K562 (cell line): ENCODE measurements around the gene PEX7. TPM values are rescaled to one million over a fixed set of nuclear protein-coding genes. Genes with fewer than 3 reads are reported as not detected.

Source experiments
- ARID4B ChIP-seq: sonication (generic); formaldehyde crosslinking; IDR thresholded peaks from 2 replicates; pipeline ENCODE4 v1.8.0; 2022; ENCODE audit warnings: mild to moderate bottlenecking, missing genetic modification reagents
- CHD2 ChIP-seq: IDR thresholded peaks from 2 replicates; pipeline ENCODE4 v1.6.1; 2011; ENCODE audit warnings: low read depth, low read length
- CREBBP ChIP-seq: IDR thresholded peaks from one replicate; pipeline ENCODE4 v1.6.1; 2012; ENCODE audit warnings: low read depth, mild to moderate bottlenecking, control low read depth, inconsistent platforms, low read length
- CXXC5 ChIP-seq: fragments of 250-450 bp; sonication (Bioruptor Pico); IDR thresholded peaks from 2 replicates; pipeline ENCODE4 v1.8.0; 2022; ENCODE audit warnings: inconsistent platforms, mild to moderate bottlenecking, moderate library complexity
- E2F6 ChIP-seq, 2 experiments: IDR thresholded peaks; 2 replicates each; pipeline ENCODE4 v1.6.1; 2011; ENCODE audit warnings: borderline replicate concordance in 1 of 2, control low read depth in 1 of 2, low read depth in 1 of 2, low read length in 1 of 2, mild to moderate bottlenecking in 1 of 2, mixed read lengths in 1 of 2, moderate library complexity in 1 of 2; ENCODE audit not compliant: insufficient read depth in 1 of 2, insufficient read length in 1 of 2, poor library complexity in 1 of 2, severe bottlenecking in 1 of 2; ENCODE audit errors: extremely low read depth in 1 of 2
- EP400 ChIP-seq: fragments of 450-650 bp; IDR thresholded peaks from 2 replicates; pipeline ENCODE4 v1.6.1; 2017; ENCODE audit warnings: antibody characterized with exemption, mild to moderate bottlenecking, moderate library complexity
- ESRRA ChIP-seq: fragments of 450-650 bp; IDR thresholded peaks from 2 replicates; pipeline ENCODE4 v1.6.1; 2014; ENCODE audit warnings: low read depth, mild to moderate bottlenecking, moderate library complexity, borderline replicate concordance
- HMG20B ChIP-seq: fragments of 250-450 bp; sonication (Bioruptor Pico); IDR thresholded peaks from 2 replicates; pipeline ENCODE4 v1.5.0; 2021; ENCODE audit warnings: mild to moderate bottlenecking
- KDM1A ChIP-seq, 2 experiments: fragments of 450-650 bp; IDR thresholded peaks; 2 replicates each; pipeline ENCODE4 v1.6.1; 2016; ENCODE audit warnings: mild to moderate bottlenecking in 2 of 2
- MTA3 ChIP-seq: fragments of 450-650 bp; formaldehyde crosslinking; IDR thresholded peaks from 2 replicates; pipeline ENCODE4 v1.6.1; 2017; ENCODE audit warnings: mild to moderate bottlenecking, borderline replicate concordance
- NR3C1 ChIP-seq: sonication (generic); formaldehyde crosslinking; IDR thresholded peaks from 2 replicates; pipeline ENCODE4 v1.8.1; 2022; ENCODE audit warnings: missing genetic modification reagents
- PHF21A ChIP-seq: fragments of 450-650 bp; IDR thresholded peaks from 2 replicates; pipeline ENCODE4 v1.6.1; 2017; ENCODE audit warnings: low read depth, borderline replicate concordance
- RFX1 ChIP-seq: fragments of 450-650 bp; IDR thresholded peaks from 2 replicates; pipeline ENCODE4 v1.6.1; 2016; ENCODE audit warnings: mild to moderate bottlenecking, moderate library complexity
- RUNX1 ChIP-seq: sonication (generic); IDR thresholded peaks from 2 replicates; pipeline ENCODE4 v1.6.1; 2016; ENCODE audit warnings: antibody characterized with exemption, low read depth
- THRAP3 ChIP-seq: fragments of 450-650 bp; IDR thresholded peaks from 2 replicates; pipeline ENCODE4 v1.6.1; 2016; ENCODE audit warnings: mild to moderate bottlenecking, inconsistent platforms, borderline replicate concordance
- ZBTB1 ChIP-seq: sonication (generic); formaldehyde crosslinking; IDR thresholded peaks from 2 replicates; pipeline ENCODE4 v1.8.1; 2023; ENCODE audit warnings: missing genetic modification reagents, low read depth, mild to moderate bottlenecking, borderline replicate concordance
- ZBTB33 ChIP-seq: sonication (generic); formaldehyde crosslinking; IDR thresholded peaks from 2 replicates; pipeline ENCODE4 v1.8.1; 2023; ENCODE audit warnings: mild to moderate bottlenecking, missing genetic modification reagents
- ZEB2 ChIP-seq: fragments of 450-650 bp; IDR thresholded peaks from 2 replicates; pipeline ENCODE4 v1.6.1; 2016
- ZNF324 ChIP-seq: fragments of 250-450 bp; sonication (Bioruptor Pico); IDR thresholded peaks from 2 replicates; pipeline ENCODE4 v1.4.0; 2020; ENCODE audit warnings: mild to moderate bottlenecking
- polyA plus RNA-seq, 8 experiments: library from polyadenylated mRNA; depleted of rRNA in 4 of 8; stranded (reverse) in 5 of 8; unstranded in 3 of 8; fragments of >200 nt; fragmentation: Nextera tagmentation in 2 of 8; fragmentation: Illumina TruSeq in 1 of 8; extraction: Ambion mirVana in 2 of 8; extraction: Trizol in 1 of 8; gene quantifications; 2 replicates each; pipeline versions ENCODE4 v1.2.1 to v1.2.3, GENCODE V29; 2011 to 2014; ENCODE audit warnings: inconsistent platforms in 1 of 8, missing spikeins in 1 of 8
- total RNA-seq, 7 experiments: library from RNA; depleted of rRNA in 6 of 7; stranded (reverse); fragments of >200 nt in 6 of 7; fragmentation: Illumina TruSeq in 2 of 7; extraction: Trizol in 2 of 7; gene quantifications; 2 replicates each; pipeline versions ENCODE4 v1.2.1 to v1.2.3, GENCODE V29; 2011 to 2021; ENCODE audit warnings: low replicate concordance in 1 of 7
- TF ChIP-seq, protein P1 (sequence below): fragments of 450-650 bp; formaldehyde crosslinking; IDR thresholded peaks from 2 replicates; pipeline ENCODE4 v1.4.0; 2020; ENCODE audit warnings: mild to moderate bottlenecking, moderate library complexity

Gene PEX7
- total and polyA plus RNA-seq, 9 of the 15 experiments (the other 6 are each of a cell fraction or from before 2014, with no cell fraction given) = 1.6 to 12.9 (median 9.1) TPM

DNA sequence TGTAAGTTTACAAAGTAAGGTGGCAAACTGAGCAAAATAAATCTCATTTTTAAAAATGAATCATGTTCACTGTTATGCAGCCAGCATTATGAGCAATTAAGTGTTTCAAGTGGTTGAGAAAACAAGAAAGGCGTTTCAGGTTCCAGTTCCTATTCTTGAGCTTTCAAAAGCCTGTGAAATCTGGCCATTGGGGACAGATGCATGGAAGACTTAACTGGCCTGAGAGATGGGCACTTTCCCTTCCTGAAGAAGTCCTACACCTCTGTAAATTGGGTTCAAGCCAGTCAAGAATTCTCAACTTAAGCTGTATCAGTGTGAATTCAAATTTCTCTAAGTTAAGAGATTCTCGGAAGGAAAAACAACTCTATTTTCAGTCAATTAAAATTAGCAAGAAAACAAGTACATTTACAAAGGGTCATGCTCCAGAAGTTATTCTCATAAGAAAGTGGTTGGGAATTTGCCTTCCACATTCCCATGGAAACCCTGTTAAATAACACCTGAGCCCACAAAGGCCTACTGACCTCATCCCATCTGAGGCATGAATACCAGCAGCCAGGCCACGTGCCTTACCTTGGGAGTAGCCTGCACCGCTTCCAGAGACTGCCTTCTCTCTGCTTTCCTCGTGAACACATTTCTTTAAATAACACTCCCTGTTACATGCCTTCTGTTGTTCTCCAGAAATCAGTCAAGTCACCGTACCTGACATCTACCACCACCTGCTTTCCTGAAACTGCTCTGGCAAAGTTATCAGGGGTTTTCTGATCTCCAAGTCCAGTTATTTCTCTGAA is 49.5 kb upstream of the PEX7 start (continued):
- TF ChIP-seq ESRRA = no peak
- no peak for TF ChIP-seq PHF21A
- TF ChIP-seq, protein P1, sequence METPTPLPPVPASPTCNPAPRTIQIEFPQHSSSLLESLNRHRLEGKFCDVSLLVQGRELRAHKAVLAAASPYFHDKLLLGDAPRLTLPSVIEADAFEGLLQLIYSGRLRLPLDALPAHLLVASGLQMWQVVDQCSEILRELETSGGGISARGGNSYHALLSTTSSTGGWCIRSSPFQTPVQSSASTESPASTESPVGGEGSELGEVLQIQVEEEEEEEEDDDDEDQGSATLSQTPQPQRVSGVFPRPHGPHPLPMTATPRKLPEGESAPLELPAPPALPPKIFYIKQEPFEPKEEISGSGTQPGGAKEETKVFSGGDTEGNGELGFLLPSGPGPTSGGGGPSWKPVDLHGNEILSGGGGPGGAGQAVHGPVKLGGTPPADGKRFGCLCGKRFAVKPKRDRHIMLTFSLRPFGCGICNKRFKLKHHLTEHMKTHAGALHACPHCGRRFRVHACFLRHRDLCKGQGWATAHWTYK (CRISPR knock-in tag) = no peak
- TF ChIP-seq ZNF324 (CRISPR knock-in tag) = no peak
- no peak for TF ChIP-seq E2F6 (IDR thresholded peaks at IDR 0.05; ENCODE audit: borderline replicate concordance in 1 of 2, extremely low read depth in 1 of 2, insufficient read depth in 1 of 2, insufficient read length in 1 of 2, low read depth in 1 of 2, low read length in 1 of 2, poor library complexity in 1 of 2, severe bottlenecking in 1 of 2)
- 0 out of 2 replicates have a peak, but pooled peaks have one; percentile 43 for TF ChIP-seq ZEB2
- no peak for TF ChIP-seq KDM1A (IDR thresholded peaks at IDR 0.05)
- TF ChIP-seq CXXC5 (CRISPR knock-in tag) = 0 out of 2 replicates have a peak, but pooled peaks have one; percentile 8
- TF ChIP-seq RFX1 = peak; percentile 61
- no peak for TF ChIP-seq NR3C1 (CRISPR knock-in tag)
- no peak for TF ChIP-seq ZBTB1
- no peak for TF ChIP-seq CHD2
- TF ChIP-seq RUNX1 = no peak
- no peak for TF ChIP-seq ARID4B
- TF ChIP-seq THRAP3 = no peak
- TF ChIP-seq EP400 = no peak
- no peak for TF ChIP-seq HMG20B
- TF ChIP-seq MTA3 = no peak
- no peak for TF ChIP-seq ZBTB33
- no peak for TF ChIP-seq CREBBP
